Metanephros (tissue), 1 donor: ENCODE results near the gene EIF4E3. TPM values are rescaled to one million over a fixed set of nuclear protein-coding genes. Genes with fewer than 3 reads are reported as not detected.

Experiments
- total RNA-seq: library from RNA; depleted of rRNA; stranded (reverse); fragments of >200 nt; gene quantifications from one replicate; pipeline ENCODE4 v1.2.3, GENCODE V29; 2014

The EIF4E3 gene
- 7.2 TPM for total RNA-seq

DNA sequence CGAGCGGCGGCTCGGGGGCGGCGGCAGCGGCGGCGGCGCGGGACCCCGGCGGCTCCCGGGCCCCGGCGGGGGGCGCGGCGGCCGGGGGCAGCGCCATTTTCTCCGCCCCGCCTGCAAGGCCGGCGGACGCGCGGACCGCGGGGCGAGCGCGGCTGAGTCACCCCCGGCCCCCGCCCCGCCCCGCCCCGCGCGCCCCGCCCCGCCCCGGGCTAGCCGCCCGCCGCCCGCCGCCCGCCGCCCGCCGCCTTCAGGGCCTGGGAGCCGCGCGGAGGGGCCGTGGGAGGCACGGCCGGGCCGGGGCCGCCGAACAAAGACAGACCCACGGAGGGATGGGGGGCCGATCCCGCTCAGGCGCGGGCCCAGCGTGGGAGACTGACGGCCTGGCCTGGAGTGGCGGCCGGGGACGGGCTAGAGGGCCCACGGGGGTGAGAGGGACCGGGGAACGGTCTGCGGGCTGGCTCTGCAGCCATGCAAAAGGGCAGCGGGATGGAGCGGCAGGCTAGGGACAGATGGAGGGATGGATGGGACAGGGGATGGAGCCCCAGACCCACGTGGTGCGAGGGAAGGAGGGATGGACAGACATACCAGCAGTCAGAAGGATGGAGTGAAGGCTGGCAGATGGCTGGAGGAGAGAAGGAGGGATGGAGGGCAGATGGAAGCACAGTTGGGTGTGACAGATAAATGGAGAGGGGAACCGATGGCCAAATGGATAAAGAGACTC, at the start of gene EIF4E3:
Gene EIF4E3, minus strand, starts transcription at position 132 of the 721 bp plus-strand sequence. Its CDS starts 35 bp downstream, at position 97.

DNA sequence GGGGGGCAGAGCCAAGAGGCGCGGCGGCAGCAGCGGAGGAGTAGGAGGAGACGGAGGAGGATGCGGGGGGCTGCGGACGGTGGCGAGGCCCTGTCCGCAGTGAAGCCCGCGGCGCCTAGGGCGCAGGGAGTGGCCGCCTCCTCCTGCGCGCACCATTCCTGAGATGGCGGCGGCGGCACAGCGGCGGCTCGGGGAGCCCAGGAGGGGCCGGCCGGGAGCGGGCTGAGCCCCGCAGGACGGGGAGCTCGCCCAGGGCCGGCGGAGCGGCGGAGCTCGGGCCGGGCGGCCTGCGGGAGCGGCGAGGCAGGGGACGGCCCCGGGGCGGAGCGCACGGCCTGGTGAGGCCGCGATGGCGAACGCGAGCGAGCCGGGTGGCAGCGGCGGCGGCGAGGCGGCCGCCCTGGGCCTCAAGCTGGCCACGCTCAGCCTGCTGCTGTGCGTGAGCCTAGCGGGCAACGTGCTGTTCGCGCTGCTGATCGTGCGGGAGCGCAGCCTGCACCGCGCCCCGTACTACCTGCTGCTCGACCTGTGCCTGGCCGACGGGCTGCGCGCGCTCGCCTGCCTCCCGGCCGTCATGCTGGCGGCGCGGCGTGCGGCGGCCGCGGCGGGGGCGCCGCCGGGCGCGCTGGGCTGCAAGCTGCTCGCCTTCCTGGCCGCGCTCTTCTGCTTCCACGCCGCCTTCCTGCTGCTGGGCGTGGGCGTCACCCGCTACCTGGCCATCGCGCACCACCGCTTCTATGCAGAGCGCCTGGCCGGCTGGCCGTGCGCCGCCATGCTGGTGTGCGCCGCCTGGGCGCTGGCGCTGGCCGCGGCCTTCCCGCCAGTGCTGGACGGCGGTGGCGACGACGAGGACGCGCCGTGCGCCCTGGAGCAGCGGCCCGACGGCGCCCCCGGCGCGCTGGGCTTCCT, 28.8 kb upstream of the EIF4E3 start, which contains the start of gene GPR27:
Gene GPR27, plus strand, starts transcription at position 155 of the 909 bp plus-strand sequence. Its CDS starts 195 bp downstream, at position 350.

Other genes with a start within 250 kb of the EIF4E3 start
- 84.0 TPM for gene FOXP1, start 141.7 kb downstream of the EIF4E3 start, total RNA-seq
- 9.0 TPM for gene GPR27, start 28.5 kb upstream of the EIF4E3 start, total RNA-seq
- 0.82 TPM for gene PROK2, start 59.7 kb upstream of the EIF4E3 start, total RNA-seq